IPS-18c (cell line): ENCODE data around the gene TNKS2.
"Not testable (repeated sequence)": the region's sequence is repeated elsewhere in the genome, so short reads cannot be mapped to it uniquely, and the experiment has no call there.

Source experiments
- H3K4me3 ChIP-seq: 2 replicates; pipeline ENCODE4 v1.7.0; 2013; ENCODE audit warnings: low read depth, mild to moderate bottlenecking, low read length, moderate library complexity; ENCODE audit not compliant: insufficient read depth
- H3K9me3 ChIP-seq: one replicate; pipeline ENCODE4 v1.6.1; 2013; ENCODE audit warnings: mild to moderate bottlenecking, low read length, moderate library complexity; ENCODE audit not compliant: control insufficient read depth, insufficient read depth

Gene TNKS2

DNA sequence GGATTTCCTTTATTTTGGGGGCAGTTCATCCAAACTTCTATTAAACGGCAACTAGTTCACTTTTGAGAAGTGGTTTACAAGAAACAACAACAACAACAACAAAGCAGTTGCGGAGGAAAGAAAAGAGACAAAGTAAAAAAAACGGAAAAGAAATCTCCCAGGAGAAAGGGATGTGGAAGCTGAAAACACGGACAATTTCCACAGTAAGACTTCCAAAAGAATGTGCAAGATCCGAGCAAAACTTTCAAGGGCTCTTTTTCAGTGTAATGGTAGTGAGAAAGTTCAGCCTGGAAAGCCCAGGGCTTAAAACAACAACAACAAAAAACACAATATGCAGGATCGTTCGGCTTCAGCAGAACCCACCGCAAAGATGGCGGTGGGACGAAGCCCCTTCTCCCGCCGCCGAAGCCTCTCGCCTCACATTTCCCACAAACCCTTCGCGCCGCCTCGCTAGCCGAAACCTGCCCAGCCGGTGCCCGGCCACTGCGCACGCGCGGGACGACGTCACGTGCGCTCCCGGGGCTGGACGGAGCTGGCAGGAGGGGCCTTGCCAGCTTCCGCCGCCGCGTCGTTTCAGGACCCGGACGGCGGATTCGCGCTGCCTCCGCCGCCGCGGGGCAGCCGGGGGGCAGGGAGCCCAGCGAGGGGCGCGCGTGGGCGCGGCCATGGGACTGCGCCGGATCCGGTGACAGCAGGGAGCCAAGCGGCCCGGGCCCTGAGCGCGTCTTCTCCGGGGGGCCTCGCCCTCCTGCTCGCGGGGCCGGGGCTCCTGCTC lies at the start of gene TNKS2:
Gene TNKS2, plus strand, starts transcription at position 553 of the 775 bp plus-strand sequence. CDS start 265 bp downstream, outside the sequence.
- Histone ChIP-seq H3K9me3 (no peaks in the 10 kb centered on the region), H3K4me3 (peak within 1 kb of the TSS; percentile 73)

- H3K4me3 ChIP-seq, H3K9me3 ChIP-seq: not testable (repeated sequence)
Observed at GRCh38 chr10:91749592-91749991, 48.6 kb upstream of the TNKS2 start.

- Histone ChIP-seq H3K4me3 (no peak overlapping the region), H3K9me3 (no peaks in the 10 kb centered on the region)
Observed at GRCh38 chr10:91756286-91756685, 41.9 kb upstream of the TNKS2 start.

DNA sequence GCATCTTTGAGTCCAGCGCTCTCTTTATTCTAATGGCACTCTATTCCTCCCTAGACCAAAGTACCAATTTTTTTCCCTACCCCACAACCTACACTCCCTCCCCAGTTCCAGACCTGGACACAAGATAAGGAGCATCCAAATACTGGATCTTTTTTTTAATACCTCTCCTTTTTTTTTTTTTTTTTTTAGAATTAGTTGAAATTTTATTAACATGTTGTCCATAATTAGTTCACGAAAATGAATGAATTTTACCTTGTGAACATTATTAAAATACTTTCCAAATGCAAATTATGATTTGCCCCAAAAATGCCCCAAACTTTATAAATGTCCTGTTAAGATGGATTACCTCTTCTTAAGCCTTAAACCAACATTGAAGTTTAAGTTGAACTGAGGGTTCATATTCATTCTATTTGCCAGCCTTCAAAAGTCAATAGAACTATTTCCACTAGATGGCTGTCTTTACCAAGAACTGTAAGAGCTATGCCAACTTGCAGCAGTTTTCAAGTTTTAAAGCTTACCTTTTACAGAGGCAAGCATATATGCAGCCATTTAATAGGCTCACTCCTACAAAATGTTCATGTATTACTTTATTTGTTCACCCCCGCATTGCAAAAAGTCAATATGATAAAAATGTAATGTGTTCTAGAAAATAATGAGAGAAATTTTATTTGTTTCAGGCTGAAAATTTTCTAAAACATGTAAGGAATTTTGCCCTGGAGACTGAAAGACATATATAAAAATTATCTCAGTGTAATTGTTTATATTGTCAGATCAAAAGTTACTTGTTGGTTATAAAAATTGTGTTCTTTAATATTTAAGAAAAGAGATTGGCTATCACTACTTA lies 39.7 kb upstream of the TNKS2 start:
- no peaks in the 10 kb centered on the region for H3K9me3 ChIP-seq
- no peak overlapping the region for H3K4me3 ChIP-seq

DNA sequence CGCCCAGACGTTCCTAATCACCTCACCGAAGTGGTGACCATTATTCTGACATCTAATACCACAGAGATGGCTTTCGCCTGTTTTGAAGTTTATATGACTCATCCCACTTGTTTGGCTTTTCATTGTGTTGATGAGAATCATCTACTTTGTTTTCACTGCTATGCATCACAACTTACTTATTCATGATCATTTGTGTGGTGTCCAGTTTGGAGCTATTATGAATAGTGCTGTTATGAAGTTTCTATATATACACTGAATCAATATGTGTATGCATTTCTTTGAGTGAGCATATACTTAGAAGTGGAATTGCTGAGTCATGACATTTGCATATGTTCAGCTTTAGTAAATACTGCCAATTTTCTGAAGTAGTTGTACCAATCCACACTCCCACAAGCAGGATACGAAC lies 38.6 kb upstream of the TNKS2 start:
- Histone ChIP-seq H3K9me3 (no peaks in the 10 kb centered on the region), H3K4me3 (no peak overlapping the region)

- Histone ChIP-seq H3K4me3 (no peak overlapping the region), H3K9me3 (no peaks in the 10 kb centered on the region)
Observed at GRCh38 chr10:91761721-91762120, 36.5 kb upstream of the TNKS2 start.

- no peaks in the 10 kb centered on the region for H3K9me3 ChIP-seq
- no peak overlapping the region for H3K4me3 ChIP-seq
Observed at GRCh38 chr10:91762878-91763277, 35.3 kb upstream of the TNKS2 start.

GRCh38 chr10:91766676-91767075 lies 31.6 kb upstream of the TNKS2 start:
- Histone ChIP-seq H3K9me3 (no peaks in the 10 kb centered on the region), H3K4me3 (no peak overlapping the region)

- Histone ChIP-seq H3K4me3 (no peak overlapping the region), H3K9me3 (no peaks in the 10 kb centered on the region)
Observed at GRCh38 chr10:91768123-91768522, 30.1 kb upstream of the TNKS2 start.

DNA sequence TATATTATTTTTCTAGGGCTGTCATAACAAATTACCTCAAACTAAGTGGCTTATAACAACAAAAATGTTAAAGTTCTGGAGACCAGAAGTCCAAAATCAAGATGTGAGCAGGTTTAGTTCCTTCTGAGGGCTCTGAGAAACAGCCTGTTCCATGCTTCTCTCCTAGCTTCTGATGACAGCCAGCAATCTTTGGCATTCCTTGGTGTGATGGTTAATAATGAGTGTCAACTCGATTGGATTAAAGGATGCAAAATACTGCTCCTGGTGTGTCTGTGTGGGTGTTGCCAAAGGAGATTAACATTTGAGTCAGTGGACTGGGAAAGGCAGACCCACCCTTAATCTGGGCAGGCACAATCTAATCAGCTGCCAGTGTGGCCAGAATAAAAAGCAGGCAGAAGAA lies 26.3 kb upstream of the TNKS2 start:
- no peak overlapping the region for H3K4me3 ChIP-seq

GRCh38 chr10:91772461-91772860 lies 25.8 kb upstream of the TNKS2 start:
- no peaks in the 10 kb centered on the region for H3K9me3 ChIP-seq
- H3K4me3 ChIP-seq: no peak overlapping the region

More for the DNA sequence above, 26.3 kb upstream of the TNKS2 start:
- no peaks in the 10 kb centered on the region for H3K9me3 ChIP-seq

GRCh38 chr10:91772869-91773268 lies 25.4 kb upstream of the TNKS2 start:
- H3K9me3 ChIP-seq: no peaks in the 10 kb centered on the region
- no peak overlapping the region for H3K4me3 ChIP-seq

DNA sequence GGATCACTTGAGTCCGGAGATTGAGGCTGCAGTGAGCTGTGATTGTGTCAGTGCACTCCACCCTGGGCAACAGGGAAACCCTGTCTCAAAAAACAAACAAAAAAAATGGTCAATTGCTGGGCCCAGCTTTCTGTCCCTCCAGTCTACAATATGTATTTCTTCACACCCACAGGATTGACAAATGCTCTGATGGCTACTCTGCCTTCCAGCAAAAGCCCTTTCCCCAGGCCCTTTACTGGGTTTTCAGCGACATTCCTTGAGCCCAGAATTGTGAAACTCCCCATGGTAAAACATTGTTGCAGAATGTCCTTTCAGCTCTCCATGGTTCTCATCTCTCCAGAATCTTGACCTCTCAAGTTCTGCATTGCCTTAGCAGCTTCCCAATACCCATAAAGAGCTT lies 23.7 kb upstream of the TNKS2 start:
- no peaks in the 10 kb centered on the region for H3K9me3 ChIP-seq
- no peak overlapping the region for H3K4me3 ChIP-seq

GRCh38 chr10:91775731-91776130 lies 22.5 kb upstream of the TNKS2 start:
- no peaks in the 10 kb centered on the region for H3K9me3 ChIP-seq

GRCh38 chr10:91776266-91776665 lies 22.0 kb upstream of the TNKS2 start:
- no peaks in the 10 kb centered on the region for H3K9me3 ChIP-seq

More at GRCh38 chr10:91775731-91776130, 22.5 kb upstream of the TNKS2 start:
- H3K4me3 ChIP-seq: no peak overlapping the region

GRCh38 chr10:91778485-91778884 lies 19.7 kb upstream of the TNKS2 start:
- Histone ChIP-seq H3K9me3 (no peaks in the 10 kb centered on the region), H3K4me3 (no peak overlapping the region)

More at GRCh38 chr10:91776266-91776665, 22.0 kb upstream of the TNKS2 start:
- no peak overlapping the region for H3K4me3 ChIP-seq

DNA sequence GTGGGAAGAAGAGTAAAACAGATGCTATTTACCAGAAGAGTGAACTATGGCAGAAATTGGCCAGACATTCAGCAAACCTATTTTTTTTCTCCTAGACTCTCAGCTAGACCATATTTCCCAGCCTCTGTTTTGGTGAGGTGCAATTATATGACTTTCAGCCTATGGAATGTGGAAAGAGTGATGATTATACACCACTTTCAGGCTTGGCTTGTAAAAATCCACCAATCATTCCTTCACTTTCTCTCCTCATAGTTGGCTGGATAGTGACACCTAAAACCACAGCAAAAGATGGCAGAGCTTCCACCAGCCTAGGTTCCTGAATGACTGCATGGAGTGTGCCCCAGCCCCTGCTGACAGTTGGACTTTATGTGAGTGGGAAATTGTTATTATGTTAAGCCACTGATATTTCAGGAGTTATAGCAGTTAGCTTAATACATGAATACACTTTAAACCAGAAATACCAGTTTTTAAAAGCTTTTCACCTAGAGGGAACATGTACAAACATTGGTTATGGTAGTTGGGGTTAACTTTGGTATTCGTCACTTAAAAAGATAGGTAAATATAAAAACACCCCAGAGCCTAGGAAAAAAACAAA lies 19.1 kb upstream of the TNKS2 start:
- no peaks in the 10 kb centered on the region for H3K9me3 ChIP-seq
- H3K4me3 ChIP-seq: no peak overlapping the region

DNA sequence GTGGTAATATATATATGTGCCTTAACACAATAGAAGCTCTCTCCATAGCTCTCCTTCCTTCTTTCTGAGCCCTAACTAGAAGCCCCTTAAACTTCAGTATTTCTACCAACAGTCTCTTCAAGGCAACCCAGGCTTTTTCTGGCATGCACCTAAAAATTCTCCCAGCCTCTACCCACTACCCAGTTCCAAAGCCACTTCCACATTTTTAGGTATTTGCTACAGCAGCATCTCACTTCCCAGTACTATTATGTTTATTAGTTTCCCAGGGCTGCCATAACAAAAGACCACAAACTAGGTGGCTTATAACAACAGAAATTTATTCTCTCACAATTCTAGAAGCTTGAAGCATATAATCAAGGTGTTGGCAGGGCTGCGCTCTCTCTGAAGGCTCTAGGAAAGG lies 15.7 kb upstream of the TNKS2 start:
- Histone ChIP-seq H3K4me3 (no peak overlapping the region), H3K9me3 (no peaks in the 10 kb centered on the region)
